ENCODE results near the gene HSFX3.
A peak's percentile ranks its signal among the peaks of the same experiment; 100 is the strongest.
"Not testable (repeated sequence)": the region's sequence is repeated elsewhere in the genome, so short reads cannot be mapped to it uniquely, and the experiment has no call there.

The HSFX3 gene

GRCh38 chrX:149515954-149516602 lies 33.6 kb downstream of the HSFX3 start:
- no peak for DNase-seq

- no peak for DNase-seq
Measured at GRCh38 chrX:149513825-149514428, 35.8 kb downstream of the HSFX3 start.

- peak; percentile 41 for DNase-seq
Measured at GRCh38 chrX:149512225-149512885, 37.4 kb downstream of the HSFX3 start.

GRCh38 chrX:149511081-149511480 lies 38.6 kb downstream of the HSFX3 start:
- no peak for DNase-seq

- no peak for DNase-seq
Measured at GRCh38 chrX:149510386-149510785, 39.3 kb downstream of the HSFX3 start.

- DNase-seq: no peak
Measured at GRCh38 chrX:149508467-149508866, 41.3 kb downstream of the HSFX3 start.

GRCh38 chrX:149506349-149506748 lies 43.4 kb downstream of the HSFX3 start:
- DNase-seq: no peak

GRCh38 chrX:149505671-149506070 lies 44.1 kb downstream of the HSFX3 start:
- no peak for DNase-seq

- DNase-seq: peak; percentile 82
Measured at GRCh38 chrX:149504915-149505651, 44.6 kb downstream of the HSFX3 start, which contains the start of gene IDS. TSS of gene IDS (minus strand) at chrX:149505306. CDS start at chrX:149505137, 169 bp downstream.

GRCh38 chrX:149504226-149504914 lies 45.4 kb downstream of the HSFX3 start:
- no peak for DNase-seq

- DNase-seq: peak; percentile 58
Measured at GRCh38 chrX:149503446-149503845, 46.3 kb downstream of the HSFX3 start.

- DNase-seq: not testable (repeated sequence)
Measured at GRCh38 chrX:149502923-149503322, 46.8 kb downstream of the HSFX3 start.

- no peak for DNase-seq
Measured at GRCh38 chrX:149499766-149500165, 50.0 kb downstream of the HSFX3 start.

- DNase-seq: no peak
Measured at GRCh38 chrX:149498767-149499166, 51.0 kb downstream of the HSFX3 start.

Measured in fibroblast of skin of scalp (primary cell).